ENCODE data around the gene LRRC49.
"Not testable (repeated sequence)": the region's sequence is repeated elsewhere in the genome, so short reads cannot be mapped to it uniquely, and the experiment has no call there.

Gene LRRC49

GRCh38 chr15:71042356-71042922 lies 149.8 kb downstream of the LRRC49 start:
- H3K4me3 ChIP-seq (ENCODE audit: low read depth, low read length) = no peak overlapping the region
- in situ Hi-C loops (cut with HindIII; ENCODE audit: low sequenced_read_pairs) = no loop called here
- no peak for TF ChIP-seq CTCF (IDR thresholded peaks at IDR 0.05; ENCODE audit: low read depth, low read length)
- DNase-seq (ENCODE audit: low read depth, low spot score) = no peak

GRCh38 chr15:71043373-71043772 lies 150.7 kb downstream of the LRRC49 start:
- no peak for DNase-seq (ENCODE audit: low read depth, low spot score)

GRCh38 chr15:71044006-71044405 lies 151.4 kb downstream of the LRRC49 start:
- no peak for TF ChIP-seq CTCF (IDR thresholded peaks at IDR 0.05; ENCODE audit: low read depth, low read length)
- peak; percentile 35 for DNase-seq (ENCODE audit: low read depth, low spot score)
- no peak overlapping the region for H3K4me3 ChIP-seq (ENCODE audit: low read depth, low read length)
- in situ Hi-C loops (cut with HindIII; ENCODE audit: low sequenced_read_pairs) = no loop called here

More at GRCh38 chr15:71043373-71043772, 150.7 kb downstream of the LRRC49 start:
- no peak for TF ChIP-seq CTCF (IDR thresholded peaks at IDR 0.05; ENCODE audit: low read depth, low read length)
- H3K4me3 ChIP-seq (ENCODE audit: low read depth, low read length) = no peak overlapping the region
- in situ Hi-C loops (cut with HindIII; ENCODE audit: low sequenced_read_pairs) = no loop called here

- H3K4me3 ChIP-seq (ENCODE audit: low read depth, low read length); DNase-seq (ENCODE audit: low read depth, low spot score); in situ Hi-C loops (cut with HindIII; ENCODE audit: low sequenced_read_pairs): not testable (repeated sequence)
These were observed 153.5 kb downstream of the LRRC49 start for GRCh38 chr15:71046146-71046545.

GRCh38 chr15:71048913-71049675 lies 156.5 kb downstream of the LRRC49 start:
- no peak overlapping the region for H3K4me3 ChIP-seq (ENCODE audit: low read depth, low read length)
- TF ChIP-seq CTCF (IDR thresholded peaks at IDR 0.05; ENCODE audit: low read depth, low read length) = no peak
- DNase-seq (ENCODE audit: low read depth, low spot score) = peak; percentile 87
- in situ Hi-C loops (cut with HindIII; ENCODE audit: low sequenced_read_pairs) = no loop called here

- no peak for DNase-seq (ENCODE audit: low read depth, low spot score)
- H3K4me3 ChIP-seq (ENCODE audit: low read depth, low read length) = no peak overlapping the region
- no peak for TF ChIP-seq CTCF (IDR thresholded peaks at IDR 0.05; ENCODE audit: low read depth, low read length)
- in situ Hi-C loops (cut with HindIII; ENCODE audit: low sequenced_read_pairs) = no loop called here
These were observed 157.2 kb downstream of the LRRC49 start for GRCh38 chr15:71049706-71050422.

- no peak overlapping the region for H3K4me3 ChIP-seq (ENCODE audit: low read depth, low read length)
- no peak for DNase-seq (ENCODE audit: low read depth, low spot score)
- no peak for TF ChIP-seq CTCF (IDR thresholded peaks at IDR 0.05; ENCODE audit: low read depth, low read length)
- in situ Hi-C loops (cut with HindIII; ENCODE audit: low sequenced_read_pairs) = no loop called here
These were observed 157.8 kb downstream of the LRRC49 start for GRCh38 chr15:71050461-71050860.
